Body of pancreas (tissue), 4 donors: ENCODE data around the gene TRPM6.

Experiments used
- CTCF ChIP-seq, 7 experiments: fragments of 450-650 bp in 4 of 7; fragments of 200-600 bp in 3 of 7; sonication (generic) in 3 of 7; IDR thresholded peaks; one replicate each; pipeline ENCODE4 v1.5.1; 2016 to 2019; ENCODE audit warnings: antibody characterized with exemption in 7 of 7
- POLR2A ChIP-seq, 3 donors: fragments of 450-650 bp; IDR thresholded peaks; one replicate each; pipeline ENCODE4 v1.6.1; 2016; ENCODE audit warnings: antibody characterized with exemption in 3 of 3, mild to moderate bottlenecking in 2 of 3

GRCh38 chr9:74872619-74873233 lies 15.0 kb downstream of the TRPM6 start:
- TF ChIP-seq CTCF (IDR thresholded peaks at IDR 0.05) (no peak), POLR2A (IDR thresholded peaks at IDR 0.05) (no peak)
